DMS53 treated with DMSO at 0.1 percent for 48 hours (cell line): ENCODE measurements around the gene OR4X2.
"Not testable (repeated sequence)": the region's sequence is repeated elsewhere in the genome, so short reads cannot be mapped to it uniquely, and the experiment has no call there.

Experiments used
- DNase-seq: peaks from one replicate; lab custom pipeline; 2025; ENCODE audit not compliant: unreplicated experiment; lab: John Stamatoyannopoulos, UW

OR4X2 gene

GRCh38 chr11:48244804-48245203, at the start of gene OR4X2:
OR4X2 (plus strand) TSS chr11:48245104; CDS start chr11:48245104, 0 bp downstream.
- DNase-seq: no peak

GRCh38 chr11:48207881-48208280, 37.0 kb upstream of the OR4X2 start:
- no peak for DNase-seq

- DNase-seq: no peak
These were observed 34.9 kb upstream of the OR4X2 start for GRCh38 chr11:48210052-48210451.

GRCh38 chr11:48216510-48216909, 28.4 kb upstream of the OR4X2 start, which contains the start of gene OR4B1:
OR4B1 (plus strand) TSS chr11:48216810; CDS start chr11:48216810, 0 bp downstream.
- DNase-seq: no peak

- no peak for DNase-seq
These were observed 16.1 kb upstream of the OR4X2 start for GRCh38 chr11:48228761-48229160.

GRCh38 chr11:48230057-48230456, 14.8 kb upstream of the OR4X2 start:
- not testable (repeated sequence) for DNase-seq

- no peak for DNase-seq
These were observed 7.2 kb upstream of the OR4X2 start for GRCh38 chr11:48237727-48238126.

GRCh38 chr11:48242501-48242900, 2.4 kb upstream of the OR4X2 start:
- DNase-seq: no peak

GRCh38 chr11:48248902-48249301, 4.0 kb downstream of the OR4X2 start:
- DNase-seq: no peak

- no peak for DNase-seq
These were observed 16.7 kb downstream of the OR4X2 start for GRCh38 chr11:48261600-48261999.

- DNase-seq: no peak
These were observed 18.6 kb downstream of the OR4X2 start, which contains the start of gene OR4X1 for GRCh38 chr11:48263423-48263911. OR4X1 (plus strand) TSS chr11:48263861; CDS start chr11:48263861, 0 bp downstream.

GRCh38 chr11:48270621-48271020, 25.7 kb downstream of the OR4X2 start:
- no peak for DNase-seq

- no peak for DNase-seq
These were observed 27.7 kb downstream of the OR4X2 start for GRCh38 chr11:48272606-48273005.
